ENCODE results near the gene ZNF790. TPM values are rescaled to one million over a fixed set of nuclear protein-coding genes. Genes with fewer than 3 reads are reported as not detected.

ZNF790 gene
- total RNA-seq, 1 donor from 2014 or later: 6.3 TPM

GRCh38 chr19:36772311-36773222, 65.6 kb downstream of the ZNF790 start, which contains the start of gene ZNF850:
Gene ZNF850, minus strand, starts transcription at chr19:36772807. Its CDS starts 10,201 bp downstream, at chr19:36762606.
- intact Hi-C loops (cut with micrococcal nuclease): loop anchor here (1.0 to 5.0 kb wide), 15 partner anchors 25 to 694 kb away; partner anchors contain the start of genes ZFP14, ZNF260, ZNF345 and ZNF383

DNA sequence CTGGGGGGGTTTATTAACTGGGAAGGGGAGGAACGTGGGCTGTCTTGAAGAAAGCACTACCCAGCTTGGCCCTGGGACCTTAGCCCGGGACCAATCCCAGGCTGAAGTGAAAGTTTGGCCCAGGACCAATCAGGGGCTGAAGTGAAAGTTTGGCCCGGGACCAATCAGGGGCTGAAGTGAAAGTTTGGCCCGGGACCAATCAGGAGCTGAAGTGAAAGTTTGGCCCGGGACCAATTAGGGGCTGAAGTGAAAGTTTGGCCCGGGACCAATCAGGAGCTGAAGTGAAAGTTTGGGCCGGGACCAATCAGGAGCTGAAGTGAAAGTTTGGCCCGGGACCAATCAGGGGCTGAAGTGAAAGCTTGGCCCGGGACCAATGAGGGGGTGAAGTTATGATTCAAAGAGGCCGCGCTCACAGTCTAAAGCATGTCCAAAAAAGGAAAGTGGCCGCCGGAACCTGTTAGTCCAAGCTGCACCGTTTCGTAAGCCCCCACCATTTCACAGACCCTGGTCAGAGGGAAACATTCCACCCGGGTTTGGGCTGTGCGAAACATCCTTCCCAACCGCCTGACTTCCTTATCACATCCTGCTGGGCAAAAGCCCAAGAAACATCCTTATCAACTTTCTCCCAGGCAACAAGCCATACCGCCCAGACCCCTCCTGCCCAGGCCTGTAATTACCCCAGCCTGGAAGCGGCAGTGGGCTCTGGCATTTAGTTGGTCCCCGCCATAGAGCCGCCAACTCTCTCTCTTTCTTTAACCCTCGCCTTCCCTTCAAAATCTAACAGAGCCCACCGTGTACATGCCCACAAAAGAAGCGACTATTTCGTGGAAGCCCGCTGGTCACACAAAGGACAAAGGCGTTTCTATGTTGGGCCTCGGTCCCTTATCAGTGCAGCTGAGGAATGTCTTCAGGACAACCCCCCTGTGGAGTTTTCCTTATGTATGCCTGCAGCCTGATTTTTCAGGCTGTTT, 66.6 kb downstream of the ZNF790 start:
- intact Hi-C loops (cut with micrococcal nuclease): loop anchor here (1.0 to 5.0 kb wide), 14 partner anchors 26 to 695 kb away; partner anchors contain the start of genes ZFP14, ZNF260, ZNF345 and ZNF383

Other genes with a start within 250 kb of the ZNF790 start
- gene ZNF382, start 233.1 kb downstream of the ZNF790 start, total RNA-seq: 10.4 and 13.4 TPM in 2 replicates
- 6.7 TPM in 2 replicates for gene ZNF461, start 171.6 kb downstream of the ZNF790 start, total RNA-seq
- 8.9 and 9.2 TPM in 2 replicates for gene ZNF567, start 150.8 kb downstream of the ZNF790 start, total RNA-seq
- gene ZNF850, start 65.6 kb downstream of the ZNF790 start, total RNA-seq: 5.6 and 5.9 TPM in 2 replicates
- gene ZNF345, start 12.5 kb upstream of the ZNF790 start, total RNA-seq: 3.4 and 3.6 TPM in 2 replicates
- gene ZNF829, start 77.9 kb upstream of the ZNF790 start, total RNA-seq: 4.4 and 4.5 TPM in 2 replicates
- 5.7 and 6.8 TPM in 2 replicates for gene ZNF568, start 77.9 kb upstream of the ZNF790 start, total RNA-seq
- 8.3 and 8.4 TPM in 2 replicates for gene ZNF420, start 240.0 kb upstream of the ZNF790 start, total RNA-seq

Data from T-helper 2 cell treated with Interferon-gamma antibody and Interleukin-4, amounts not matched to agents 100 ng/mL and 5 ng/mL, for 36 hours (primary cell).